ENCODE measurements around the gene HCRT.
"Not testable (repeated sequence)": the region's sequence is repeated elsewhere in the genome, so short reads cannot be mapped to it uniquely, and the experiment has no call there.

HCRT gene

GRCh38 chr17:42184713-42185620, at the start of gene HCRT:
HCRT (minus strand) TSS chr17:42185452; CDS start chr17:42185365, 87 bp downstream.
- no peak for TF ChIP-seq JUND (IDR thresholded peaks at IDR 0.05; ENCODE audit: low read depth)
- in situ Hi-C loops (cut with HindIII; ENCODE audit: low pct_unique_long_range_greater_than_20kb, low sequenced_read_pairs): no loop called here
- no peak for DNase-seq (ENCODE audit: low read depth in 1 of 2, low spot score in 1 of 2)

DNA sequence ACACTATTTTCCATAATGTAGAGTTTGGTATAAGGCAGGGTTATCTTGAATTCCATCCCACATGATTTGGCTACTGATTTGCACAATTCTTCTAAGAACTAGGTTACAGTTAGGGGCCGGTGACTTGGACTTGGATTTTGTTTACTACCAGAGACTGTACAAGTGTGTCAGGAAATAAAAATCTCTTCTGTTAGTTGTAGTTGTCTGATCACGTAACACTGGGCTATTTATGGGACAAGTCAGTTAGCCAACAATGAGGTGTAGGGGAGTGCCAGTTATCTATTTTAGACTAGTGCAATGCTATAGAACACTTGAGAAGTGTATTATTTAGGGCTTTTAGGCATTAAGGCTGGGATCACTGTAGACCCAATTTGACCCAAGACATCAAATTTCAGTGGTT, 48.7 kb upstream of the HCRT start:
- no peak for DNase-seq (ENCODE audit: low read depth in 1 of 2, low spot score in 1 of 2)
- TF ChIP-seq JUND (IDR thresholded peaks at IDR 0.05; ENCODE audit: low read depth): no peak
- in situ Hi-C loops (cut with HindIII; ENCODE audit: low pct_unique_long_range_greater_than_20kb, low sequenced_read_pairs): no loop called here

- DNase-seq (ENCODE audit: low read depth in 1 of 2, low spot score in 1 of 2): no peak
- TF ChIP-seq JUND (IDR thresholded peaks at IDR 0.05; ENCODE audit: low read depth): no peak
- in situ Hi-C loops (cut with HindIII; ENCODE audit: low pct_unique_long_range_greater_than_20kb, low sequenced_read_pairs): no loop called here
Measured at GRCh38 chr17:42233156-42233555, 47.9 kb upstream of the HCRT start.

DNA sequence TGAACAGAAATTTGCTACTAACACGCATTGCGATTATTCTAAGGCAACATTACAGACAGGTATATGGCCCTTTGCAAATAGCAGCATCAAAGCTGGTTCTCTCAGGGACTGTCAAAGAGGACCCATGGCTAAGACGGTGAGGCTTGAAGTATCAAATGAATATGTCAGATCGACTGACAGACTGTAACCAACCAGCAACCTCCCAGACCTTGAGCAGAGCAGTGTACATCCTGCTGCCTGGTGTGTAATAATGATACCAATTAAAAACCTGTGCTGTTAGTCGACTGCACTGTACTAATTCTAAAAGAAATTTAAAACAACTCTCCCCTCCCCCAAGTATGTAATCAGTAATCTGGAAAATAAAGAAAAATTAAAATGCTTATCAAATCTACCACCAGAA, 45.0 kb upstream of the HCRT start:
- in situ Hi-C loops (cut with HindIII; ENCODE audit: low pct_unique_long_range_greater_than_20kb, low sequenced_read_pairs): no loop called here
- DNase-seq (ENCODE audit: low read depth in 1 of 2, low spot score in 1 of 2): no peak
- TF ChIP-seq JUND (IDR thresholded peaks at IDR 0.05; ENCODE audit: low read depth): no peak

DNA sequence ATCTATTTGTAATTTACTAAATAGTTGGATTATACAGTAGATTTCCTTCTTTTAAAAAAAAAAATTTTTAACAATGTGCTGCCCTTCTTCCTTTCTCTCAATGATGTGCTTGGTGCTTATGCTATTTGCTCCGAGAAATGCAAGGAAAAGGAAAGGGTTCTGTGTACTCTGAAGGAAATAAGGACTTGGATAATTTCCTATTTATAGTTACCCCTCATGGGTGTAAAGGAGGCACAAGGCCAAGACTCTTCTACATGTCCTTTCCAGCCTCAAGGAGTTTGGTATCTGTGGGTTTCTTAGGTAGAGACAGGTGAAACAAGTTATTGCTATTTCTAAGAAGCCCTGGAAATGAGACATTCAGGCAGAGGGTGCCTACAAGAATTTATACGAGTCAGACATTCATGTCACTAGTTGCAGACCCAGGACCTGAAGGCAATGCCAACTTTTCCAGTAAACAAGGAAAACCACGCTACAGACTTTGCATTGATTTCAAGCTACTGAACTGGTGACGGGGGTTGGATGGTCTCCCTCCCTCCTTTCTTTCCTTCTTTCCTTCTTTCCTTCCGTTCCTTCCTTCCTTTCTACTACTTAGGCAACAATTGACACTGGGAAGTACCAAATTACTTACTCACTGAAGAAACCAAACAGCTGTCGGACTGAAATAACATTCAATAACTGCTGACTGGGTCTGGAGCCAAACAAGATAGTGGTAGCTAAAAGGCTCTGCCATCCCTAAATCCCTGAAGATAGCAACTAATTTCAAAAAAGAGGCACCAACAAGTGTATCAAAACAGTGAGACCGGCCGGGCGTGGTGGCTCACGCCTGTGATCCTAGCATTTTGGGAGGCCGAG, 42.8 kb upstream of the HCRT start:
- TF ChIP-seq JUND (IDR thresholded peaks at IDR 0.05; ENCODE audit: low read depth): no peak
- no peak for DNase-seq (ENCODE audit: low read depth in 1 of 2, low spot score in 1 of 2)
- in situ Hi-C loops (cut with HindIII; ENCODE audit: low pct_unique_long_range_greater_than_20kb, low sequenced_read_pairs): no loop called here

- no peak for DNase-seq (ENCODE audit: low read depth in 1 of 2, low spot score in 1 of 2)
- in situ Hi-C loops (cut with HindIII; ENCODE audit: low pct_unique_long_range_greater_than_20kb, low sequenced_read_pairs): no loop called here
- TF ChIP-seq JUND (IDR thresholded peaks at IDR 0.05; ENCODE audit: low read depth): no peak
Measured at GRCh38 chr17:42225646-42226045, 40.4 kb upstream of the HCRT start.

- in situ Hi-C loops (cut with HindIII; ENCODE audit: low pct_unique_long_range_greater_than_20kb, low sequenced_read_pairs): no loop called here
- no peak for TF ChIP-seq JUND (IDR thresholded peaks at IDR 0.05; ENCODE audit: low read depth)
- no peak for DNase-seq (ENCODE audit: low read depth in 1 of 2, low spot score in 1 of 2)
Measured at GRCh38 chr17:42224651-42225050, 39.4 kb upstream of the HCRT start.

GRCh38 chr17:42221886-42222745, 36.9 kb upstream of the HCRT start:
- in situ Hi-C loops (cut with HindIII; ENCODE audit: low pct_unique_long_range_greater_than_20kb, low sequenced_read_pairs): no loop called here
- DNase-seq (ENCODE audit: low read depth in 1 of 2, low spot score in 1 of 2): peak; percentile 39 to 63
- TF ChIP-seq JUND (IDR thresholded peaks at IDR 0.05; ENCODE audit: low read depth): no peak

- in situ Hi-C loops (cut with HindIII; ENCODE audit: low pct_unique_long_range_greater_than_20kb, low sequenced_read_pairs); DNase-seq (ENCODE audit: low read depth in 1 of 2, low spot score in 1 of 2): not testable (repeated sequence)
Measured at GRCh38 chr17:42219280-42219679, 34.0 kb upstream of the HCRT start.

DNA sequence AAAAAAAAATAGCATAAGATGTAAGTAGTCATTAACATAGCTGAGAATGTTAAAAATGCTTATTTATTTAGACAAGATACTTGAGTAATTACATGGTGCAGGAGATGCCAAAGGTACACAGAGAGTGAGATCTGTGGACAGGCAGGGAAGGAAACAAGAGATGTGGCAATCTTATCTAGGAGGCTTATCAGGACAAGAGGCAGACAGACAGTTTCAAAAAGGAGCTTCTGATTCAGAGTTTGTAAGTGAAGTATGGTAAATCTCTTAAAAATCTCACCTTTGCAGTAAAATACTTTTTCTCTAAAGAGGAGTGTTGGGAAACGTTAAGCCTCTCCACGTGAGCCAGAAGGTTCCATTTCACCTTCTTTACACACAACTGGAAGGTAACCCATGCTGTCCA, 28.9 kb upstream of the HCRT start:
- DNase-seq (ENCODE audit: low read depth in 1 of 2, low spot score in 1 of 2): no peak
- in situ Hi-C loops (cut with HindIII; ENCODE audit: low pct_unique_long_range_greater_than_20kb, low sequenced_read_pairs): no loop called here
- TF ChIP-seq JUND (IDR thresholded peaks at IDR 0.05; ENCODE audit: low read depth): no peak

DNA sequence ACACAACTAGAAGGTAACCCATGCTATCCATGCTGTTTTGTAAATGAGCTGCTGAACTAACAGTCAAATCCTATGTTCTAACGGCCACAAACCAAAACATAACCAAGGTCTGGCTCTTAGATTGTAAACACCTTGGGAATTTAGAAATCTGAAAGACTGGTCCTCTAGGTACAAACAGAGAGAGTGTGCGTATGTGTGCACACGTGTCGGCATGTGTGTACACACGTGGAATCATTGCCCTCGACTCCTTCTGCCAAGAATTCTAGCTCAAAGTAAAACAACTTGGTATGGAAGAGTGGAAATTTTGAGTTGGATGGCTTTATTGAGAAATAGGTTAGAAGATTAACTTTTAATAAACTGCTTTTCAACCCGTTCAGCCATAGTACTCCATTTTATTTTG, 27.1 kb upstream of the HCRT start:
- no peak for TF ChIP-seq JUND (IDR thresholded peaks at IDR 0.05; ENCODE audit: low read depth)
- no peak for DNase-seq (ENCODE audit: low read depth in 1 of 2, low spot score in 1 of 2)
- in situ Hi-C loops (cut with HindIII; ENCODE audit: low pct_unique_long_range_greater_than_20kb, low sequenced_read_pairs): no loop called here

DNA sequence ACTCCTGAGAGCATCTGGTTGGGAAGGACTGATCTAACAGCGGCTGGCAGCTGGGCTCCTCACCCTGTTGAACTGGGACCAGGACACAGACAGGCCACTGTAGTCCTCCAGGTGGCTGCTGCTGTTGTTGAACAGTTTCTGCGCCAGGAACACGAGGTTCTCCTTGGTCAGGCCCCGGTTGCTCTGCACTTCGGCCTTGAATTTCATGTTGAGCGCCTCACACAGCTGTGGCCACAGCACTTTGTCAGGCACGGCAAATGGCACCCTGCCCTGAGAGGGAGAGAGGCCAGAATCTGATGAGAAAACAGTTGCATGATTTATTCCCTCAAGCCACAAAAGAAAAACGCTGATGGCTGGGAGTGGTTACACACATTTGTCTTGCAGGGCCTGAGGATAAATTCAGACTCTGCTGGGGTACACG, 26.7 kb upstream of the HCRT start:
- DNase-seq (ENCODE audit: low read depth in 1 of 2, low spot score in 1 of 2); in situ Hi-C loops (cut with HindIII; ENCODE audit: low pct_unique_long_range_greater_than_20kb, low sequenced_read_pairs): not testable (repeated sequence)
